Uterus (tissue), 2 donors: ENCODE data around the gene TFF3.
"Not testable (repeated sequence)": the region's sequence is repeated elsewhere in the genome, so short reads cannot be mapped to it uniquely, and the experiment has no call there.

Experiments
- CTCF ChIP-seq, 4 experiments: fragments of 200-600 bp in 2 of 4; fragments of 450-650 bp in 2 of 4; sonication (generic) in 2 of 4; IDR thresholded peaks; one replicate each; pipeline ENCODE4 v1.5.1; 2016 to 2019; ENCODE audit warnings: antibody characterized with exemption in 4 of 4, mild to moderate bottlenecking in 2 of 4, moderate library complexity in 1 of 4
- POLR2A ChIP-seq, 2 donors: fragments of 450-650 bp; IDR thresholded peaks; one replicate each; pipeline ENCODE4 v1.6.1; 2016; ENCODE audit warnings: antibody characterized with exemption in 2 of 2, mild to moderate bottlenecking in 1 of 2, moderate library complexity in 1 of 2

DNA sequence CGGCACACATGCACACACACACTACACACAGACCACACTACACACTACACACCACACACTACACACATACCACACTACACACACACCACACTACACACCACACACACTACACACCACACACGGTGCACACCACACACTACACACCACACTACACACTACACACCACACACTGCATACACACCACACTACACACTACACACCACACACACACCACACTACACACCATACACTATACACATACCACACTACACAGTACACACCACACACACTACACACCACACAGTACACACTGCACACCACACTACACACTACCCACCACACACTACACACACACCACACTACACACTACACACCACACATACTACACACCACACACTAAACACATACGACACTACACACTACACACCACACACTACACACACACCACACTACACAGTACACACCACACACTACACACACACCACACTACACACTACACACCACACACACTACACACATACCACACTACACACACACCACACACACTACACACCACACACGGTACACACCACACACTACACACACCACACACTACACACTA, 22.6 kb downstream of the TFF3 start:
- not testable (repeated sequence) for TF ChIP-seq POLR2A, CTCF (IDR thresholded peaks at IDR 0.05)
